GM21529 (cell line): ENCODE results near the gene CDCP2.
"Not testable (repeated sequence)": the region's sequence is repeated elsewhere in the genome, so short reads cannot be mapped to it uniquely, and the experiment has no call there.

Source experiments
- ATAC-seq: cut with Tn5 transposase; IDR thresholded peaks from one replicate; pipeline ENCODE4 v1.9.1; 2021; ENCODE audit not compliant: unreplicated experiment

The CDCP2 gene

DNA sequence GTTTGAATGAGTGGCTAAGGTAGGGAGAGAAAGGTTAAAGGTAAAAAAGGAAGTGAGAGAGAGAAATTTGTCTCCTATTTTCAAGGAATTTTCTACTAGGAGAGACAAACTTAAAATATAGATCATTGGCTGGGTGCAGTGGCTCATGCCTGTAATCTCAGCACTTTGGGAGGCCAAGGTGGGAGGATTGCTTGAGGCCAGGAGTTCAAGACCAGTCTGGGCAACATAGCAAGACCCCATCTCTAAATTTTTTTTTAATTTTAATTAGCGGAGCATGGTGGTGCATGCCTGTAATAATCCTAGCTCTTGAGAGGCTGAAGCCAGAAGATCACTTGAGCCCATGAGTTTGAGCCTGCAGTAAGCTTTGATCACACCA is 58.1 kb downstream of the CDCP2 start:
- ATAC-seq, result not testable (repeated sequence)

GRCh38 chr1:54094001-54094729 is 58.6 kb downstream of the CDCP2 start:
- ATAC-seq, result no peak

DNA sequence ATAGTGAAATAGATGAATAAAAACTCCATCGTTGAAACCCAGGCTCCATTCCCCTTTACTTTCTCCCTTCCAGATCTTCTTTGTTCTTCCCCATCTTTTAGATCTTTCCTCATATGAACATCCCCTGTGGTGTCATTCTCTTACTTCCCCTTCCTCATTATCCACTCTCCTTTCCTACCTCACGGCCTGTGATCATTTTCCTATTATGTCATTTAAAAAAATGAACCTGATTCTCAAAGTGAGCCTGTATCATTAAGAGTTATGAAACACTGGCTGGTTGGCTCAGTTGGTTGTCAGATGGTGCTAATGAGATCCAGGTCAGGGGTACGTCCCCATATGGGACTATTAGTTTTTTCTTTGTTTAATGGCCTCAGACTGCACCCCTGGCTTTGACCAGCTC is 61.1 kb downstream of the CDCP2 start:
- ATAC-seq, result no peak

GRCh38 chr1:54088385-54088784 is 64.4 kb downstream of the CDCP2 start:
- ATAC-seq, result no peak

DNA sequence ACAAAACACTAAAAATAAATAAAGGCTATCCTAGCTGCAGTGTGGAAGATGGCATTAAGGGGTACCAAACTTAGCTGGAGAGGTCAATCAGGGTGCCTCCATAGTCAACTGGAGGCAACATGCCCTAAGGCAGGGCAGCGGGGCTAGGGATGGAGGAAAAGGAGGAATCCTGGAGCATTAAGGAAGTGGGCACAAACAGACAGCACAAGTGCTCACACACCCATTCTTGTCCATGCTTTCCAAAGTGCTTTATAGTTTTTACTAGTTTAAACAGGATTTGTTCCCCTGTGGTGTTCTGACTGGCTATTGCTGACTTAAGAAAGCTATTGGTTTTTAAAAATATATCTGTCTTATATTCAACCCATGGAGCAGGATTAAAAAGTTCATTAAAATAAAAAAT is 66.0 kb downstream of the CDCP2 start:
- ATAC-seq, result no peak

DNA sequence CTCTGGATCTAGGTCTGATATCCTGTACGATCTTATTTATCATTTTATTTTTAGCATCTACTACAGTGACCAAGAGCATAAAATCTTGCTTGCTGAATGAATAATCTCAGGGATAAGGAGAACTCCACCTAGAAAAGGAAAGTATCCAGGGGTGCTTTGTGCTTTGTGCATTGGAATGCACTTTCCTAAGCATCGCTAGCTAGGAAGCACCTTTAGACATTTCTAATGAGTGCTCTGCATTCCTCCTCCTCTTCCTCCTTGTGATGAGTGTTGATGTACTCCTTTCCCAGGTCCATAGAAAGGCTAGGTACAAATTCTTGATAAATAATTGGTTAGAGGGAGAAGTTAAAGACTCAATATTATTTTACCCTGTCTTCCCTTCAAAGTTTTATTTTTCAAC is 68.0 kb downstream of the CDCP2 start:
- ATAC-seq, result no peak
